ENCODE results near the gene CFAP46.

The CFAP46 gene

GRCh38 chr10:132876993-132877431 lies 65.4 kb downstream of the CFAP46 start:
- no peak overlapping the region for H3K4me3 ChIP-seq (ENCODE audit: control insufficient read depth, low read depth, low read length)
- DNase-seq (ENCODE audit: low read depth) = no peak
- TF ChIP-seq CTCF (conservative IDR thresholded peaks at IDR 0.05; ENCODE audit: control insufficient read depth, insufficient read depth, low read depth, low read length) = no peak

DNA sequence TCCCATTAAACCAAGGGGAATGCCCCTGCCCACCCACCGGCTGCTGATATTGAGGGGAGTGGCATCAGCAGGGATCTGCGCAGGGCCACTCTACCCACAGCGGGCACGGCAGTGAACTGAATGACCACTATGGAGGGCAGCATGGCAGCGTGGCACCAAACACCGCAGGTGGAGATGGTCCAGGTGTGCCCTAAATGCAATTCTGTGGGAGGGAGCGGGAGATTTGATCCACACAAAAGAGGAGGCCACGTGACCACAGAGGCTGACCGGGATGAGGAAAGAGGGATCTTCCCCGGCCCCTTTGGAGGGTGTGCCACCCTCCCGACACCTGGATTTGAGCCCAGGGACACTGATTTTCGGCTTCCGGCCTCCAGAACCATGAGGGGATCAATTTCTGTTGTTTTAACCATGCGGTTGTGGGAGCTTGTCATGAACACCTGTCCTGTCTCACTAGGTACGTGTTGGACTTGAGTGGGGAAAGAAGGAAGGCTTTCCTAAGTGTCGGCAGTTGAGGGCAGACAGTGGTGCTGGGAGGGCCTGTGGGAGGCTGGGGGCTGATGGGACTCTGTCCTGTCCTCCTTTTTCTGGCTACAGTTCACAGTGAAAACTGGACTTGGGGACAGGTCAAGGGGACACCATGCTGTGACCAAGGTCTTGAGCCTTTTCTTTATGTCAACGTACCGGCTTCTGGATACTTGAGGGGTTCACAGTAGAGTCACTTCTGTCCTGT lies 66.1 kb downstream of the CFAP46 start:
- DNase-seq (ENCODE audit: low read depth) = no peak
- H3K4me3 ChIP-seq (ENCODE audit: control insufficient read depth, low read depth, low read length) = no peak overlapping the region
- TF ChIP-seq CTCF (conservative IDR thresholded peaks at IDR 0.05; ENCODE audit: control insufficient read depth, insufficient read depth, low read depth, low read length) = no peak

GRCh38 chr10:132875435-132875834 lies 66.9 kb downstream of the CFAP46 start:
- no peak for TF ChIP-seq CTCF (conservative IDR thresholded peaks at IDR 0.05; ENCODE audit: control insufficient read depth, insufficient read depth, low read depth, low read length)
- no peak overlapping the region for H3K4me3 ChIP-seq (ENCODE audit: control insufficient read depth, low read depth, low read length)
- no peak for DNase-seq (ENCODE audit: low read depth)

- TF ChIP-seq CTCF (conservative IDR thresholded peaks at IDR 0.05; ENCODE audit: control insufficient read depth, insufficient read depth, low read depth, low read length) = no peak
- H3K4me3 ChIP-seq (ENCODE audit: control insufficient read depth, low read depth, low read length) = no peak overlapping the region
- DNase-seq (ENCODE audit: low read depth) = no peak
Measured at GRCh38 chr10:132873395-132873794, 69.0 kb downstream of the CFAP46 start.

DNA sequence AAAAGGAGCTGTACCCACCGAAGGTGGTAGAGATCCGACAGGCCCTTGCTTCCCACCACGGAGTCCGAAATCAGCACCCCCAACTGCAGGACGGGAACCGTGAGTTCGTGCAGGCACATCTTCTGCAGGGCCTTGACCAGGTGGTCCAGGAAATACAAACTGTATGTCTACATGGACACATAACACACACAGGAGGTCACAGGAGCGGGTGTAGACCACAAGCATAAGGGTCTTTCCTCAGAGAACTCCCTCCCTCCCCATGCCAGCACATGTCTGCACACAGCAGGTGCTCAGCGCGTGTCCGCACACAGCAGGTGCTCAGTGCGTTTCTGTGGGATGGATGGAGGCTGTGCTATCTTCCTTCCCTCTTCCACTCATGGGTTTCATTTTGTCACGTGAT lies 69.7 kb downstream of the CFAP46 start:
- no peak for TF ChIP-seq CTCF (conservative IDR thresholded peaks at IDR 0.05; ENCODE audit: control insufficient read depth, insufficient read depth, low read depth, low read length)
- DNase-seq (ENCODE audit: low read depth) = no peak
- H3K4me3 ChIP-seq (ENCODE audit: control insufficient read depth, low read depth, low read length) = no peak overlapping the region

DNA sequence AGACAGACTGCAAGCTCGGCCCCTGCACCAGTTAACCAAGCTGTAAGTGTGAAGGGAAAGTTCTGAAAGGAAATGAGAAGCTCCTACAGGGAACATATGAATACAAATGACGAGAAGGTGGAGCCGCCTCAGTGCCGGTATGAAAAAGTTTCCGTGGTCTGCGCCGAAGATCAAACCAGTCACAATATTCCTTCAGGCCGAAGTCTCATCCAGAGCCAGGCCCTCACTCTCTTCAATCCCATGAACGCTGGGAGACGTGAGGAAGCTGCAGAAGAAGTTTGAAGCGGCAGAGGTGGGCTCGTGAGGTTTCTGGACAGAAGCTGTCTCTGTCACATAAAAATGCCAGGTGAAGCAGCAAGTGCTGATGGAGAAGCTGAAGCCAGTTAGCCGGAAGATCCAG lies 71.9 kb downstream of the CFAP46 start:
- H3K4me3 ChIP-seq (ENCODE audit: control insufficient read depth, low read depth, low read length) = no peak overlapping the region
- TF ChIP-seq CTCF (conservative IDR thresholded peaks at IDR 0.05; ENCODE audit: control insufficient read depth, insufficient read depth, low read depth, low read length) = no peak
- DNase-seq (ENCODE audit: low read depth) = no peak
